GM12864 (cell line): ENCODE measurements around the gene SLC7A5.
"Not testable (repeated sequence)": the region's sequence is repeated elsewhere in the genome, so short reads cannot be mapped to it uniquely, and the experiment has no call there.

ENCODE experiments used
- DNase-seq: peaks from one replicate; pipeline ENCODE4 v3.0.0-alpha.2; 2011; ENCODE audit warnings: low read depth
- H3K4me3 ChIP-seq: 2 replicates; pipeline ENCODE4 v1.5.1; 2011; ENCODE audit warnings: mild to moderate bottlenecking, low read depth, low read length, control low read depth
- CTCF ChIP-seq: IDR thresholded peaks from 2 replicates; pipeline ENCODE4 v1.5.1; 2011; ENCODE audit warnings: low read depth, mild to moderate bottlenecking, moderate library complexity, low read length, control low read depth, inconsistent platforms; ENCODE audit errors: missing control alignments

SLC7A5 gene

GRCh38 chr16:87882436-87883019 lies 13.2 kb upstream of the SLC7A5 start:
- DNase-seq: no peak
- no peak overlapping the region for H3K4me3 ChIP-seq
- TF ChIP-seq CTCF: no peak

GRCh38 chr16:87881324-87882200 lies 12.3 kb upstream of the SLC7A5 start:
- DNase-seq: no peak
- no peak for TF ChIP-seq CTCF
- H3K4me3 ChIP-seq: no peak overlapping the region

- DNase-seq: no peak
- TF ChIP-seq CTCF: no peak
- H3K4me3 ChIP-seq: no peak overlapping the region
Observed at GRCh38 chr16:87880117-87880696, 10.9 kb upstream of the SLC7A5 start.

- H3K4me3 ChIP-seq, DNase-seq: not testable (repeated sequence)
Observed at GRCh38 chr16:87879411-87880013, 10.2 kb upstream of the SLC7A5 start.

GRCh38 chr16:87878704-87879103 lies 9.4 kb upstream of the SLC7A5 start:
- no peak for DNase-seq
- no peak overlapping the region for H3K4me3 ChIP-seq
- TF ChIP-seq CTCF: no peak

- peak; percentile 45 for TF ChIP-seq CTCF
- H3K4me3 ChIP-seq: no peak overlapping the region
- no peak for DNase-seq
Observed at GRCh38 chr16:87877942-87878507, 8.7 kb upstream of the SLC7A5 start.
